H9 (cell line): Measurements from ENCODE around the gene EFTUD2. TPM values are rescaled to one million over a fixed set of nuclear protein-coding genes. Genes with fewer than 3 reads are reported as not detected.

Experiments used
- DNase-seq: peaks from one replicate; pipeline ENCODE4 v3.0.0-alpha.2; 2017
- H2AFZ ChIP-seq: one replicate; pipeline ENCODE4 v1.6.1; 2013; ENCODE audit warnings: mild to moderate bottlenecking, low read length, control low read depth, moderate library complexity
- H2AK5ac ChIP-seq: 2 replicates; pipeline ENCODE4 v1.6.1; 2013; ENCODE audit warnings: low read length, control low read depth, mixed read lengths; ENCODE audit not compliant: insufficient read length
- H2BK120ac ChIP-seq: one replicate; pipeline ENCODE4 v1.6.1; 2013; ENCODE audit warnings: low read depth, mild to moderate bottlenecking, low read length, control low read depth, inconsistent platforms; ENCODE audit not compliant: poor library complexity, severe bottlenecking
- H2BK12ac ChIP-seq: 2 replicates; pipeline ENCODE4 v1.6.1; 2013; ENCODE audit warnings: low read length, control low read depth, mixed read lengths, low read depth; ENCODE audit not compliant: insufficient read length
- H2BK15ac ChIP-seq: 2 replicates; pipeline ENCODE4 v1.6.1; 2013; ENCODE audit warnings: low read depth, low read length, control low read depth
- H2BK20ac ChIP-seq: one replicate; pipeline ENCODE4 v1.6.1; 2013; ENCODE audit warnings: low read depth, mild to moderate bottlenecking, low read length, control low read depth, inconsistent platforms; ENCODE audit not compliant: poor library complexity, severe bottlenecking
- H2BK5ac ChIP-seq: 2 replicates; pipeline ENCODE4 v1.6.1; 2013; ENCODE audit warnings: low read length, control low read depth, mixed read lengths; ENCODE audit not compliant: insufficient read length
- H3K14ac ChIP-seq: 2 replicates; pipeline ENCODE4 v1.6.1; 2013; ENCODE audit warnings: low read length, control low read depth; ENCODE audit not compliant: insufficient read depth
- H3K18ac ChIP-seq: 2 replicates; pipeline ENCODE4 v1.6.1; 2013; ENCODE audit warnings: low read depth, mild to moderate bottlenecking, mixed read lengths, low read length, control low read depth; ENCODE audit not compliant: insufficient read length
- H3K23ac ChIP-seq: 2 replicates; pipeline ENCODE4 v1.6.1; 2013; ENCODE audit warnings: low read length, control low read depth, mixed read lengths, low read depth; ENCODE audit not compliant: insufficient read length
- H3K23me2 ChIP-seq: 2 replicates; pipeline ENCODE4 v1.6.1; 2013; ENCODE audit warnings: low read depth, mild to moderate bottlenecking, mixed read lengths, low read length, control low read depth; ENCODE audit not compliant: insufficient read length, poor library complexity, severe bottlenecking
- H3K27ac ChIP-seq: 2 replicates; pipeline ENCODE4 v1.5.1; 2013; ENCODE audit warnings: low read length, control low read depth, mixed read lengths, low read depth; ENCODE audit not compliant: insufficient read length
- H3K27me3 ChIP-seq: 2 replicates; pipeline ENCODE4 v1.6.1; 2013; ENCODE audit warnings: low read length, control low read depth, inconsistent platforms; ENCODE audit not compliant: insufficient read depth
- H3K4ac ChIP-seq: 2 replicates; pipeline ENCODE4 v1.6.1; 2013; ENCODE audit warnings: low read depth, mild to moderate bottlenecking, control low read depth, inconsistent platforms, low read length, moderate library complexity
- H3K4me1 ChIP-seq: 2 replicates; pipeline ENCODE4 v1.6.1; 2013; ENCODE audit warnings: low read length, control low read depth, inconsistent platforms; ENCODE audit not compliant: insufficient read depth
- H3K4me2 ChIP-seq: 2 replicates; pipeline ENCODE4 v1.6.1; 2013; ENCODE audit warnings: low read length, control low read depth, mixed read lengths; ENCODE audit not compliant: insufficient read length, insufficient read depth
- H3K56ac ChIP-seq: 2 replicates; pipeline ENCODE4 v1.6.1; 2013; ENCODE audit warnings: low read depth, mild to moderate bottlenecking, mixed read lengths, low read length, control low read depth; ENCODE audit not compliant: insufficient read length
- H3K79me1 ChIP-seq: 2 replicates; pipeline ENCODE4 v1.6.1; 2013; ENCODE audit warnings: low read depth, mild to moderate bottlenecking, moderate library complexity, low read length, control low read depth, inconsistent platforms; ENCODE audit not compliant: insufficient read depth, poor library complexity, severe bottlenecking
- H3K79me2 ChIP-seq: 2 replicates; pipeline ENCODE4 v1.6.1; 2013; ENCODE audit warnings: low read length, control low read depth, inconsistent platforms; ENCODE audit not compliant: insufficient read depth
- H3K9ac ChIP-seq: 2 replicates; pipeline ENCODE4 v1.6.1; 2013; ENCODE audit warnings: low read length, control low read depth, mixed read lengths; ENCODE audit not compliant: insufficient read length; ENCODE audit errors: extremely low read depth
- H3K9me3 ChIP-seq: one replicate; pipeline ENCODE4 v1.6.1; 2013; ENCODE audit warnings: low read depth, low read length, inconsistent platforms; ENCODE audit not compliant: control insufficient read depth
- H3T11ph ChIP-seq: one replicate; pipeline ENCODE4 v1.6.1; 2013; ENCODE audit warnings: mild to moderate bottlenecking, low read length, control low read depth, inconsistent platforms
- H4K20me1 ChIP-seq: one replicate; pipeline ENCODE4 v1.6.1; 2013; ENCODE audit not compliant: control insufficient read depth, insufficient read length, insufficient read depth
- H4K5ac ChIP-seq: 2 replicates; pipeline ENCODE4 v1.6.1; 2013; ENCODE audit warnings: low read depth, mild to moderate bottlenecking, mixed read lengths, low read length, control low read depth; ENCODE audit not compliant: insufficient read length
- H4K8ac ChIP-seq: replicated peaks from 2 replicates; pipeline ENCODE4 v1.6.1; 2013; ENCODE audit warnings: low read length, control low read depth, mixed read lengths, low read depth; ENCODE audit not compliant: insufficient read length
- H4K91ac ChIP-seq: 2 replicates; pipeline ENCODE4 v1.6.1; 2013; ENCODE audit warnings: low read depth, mild to moderate bottlenecking, moderate library complexity, mixed read lengths, low read length, control low read depth; ENCODE audit not compliant: insufficient read length
- H3K27ac Mint-ChIP-seq, 3 experiments: 2 replicates in 2 of 3; 3 replicates in 1 of 3; pipeline ENCODE4 v1.8.0; 2020 to 2021; ENCODE audit warnings: mixed read lengths in 3 of 3, mild to moderate bottlenecking in 1 of 3, moderate library complexity in 1 of 3
- H3K27me3 Mint-ChIP-seq: 2 replicates; pipeline ENCODE4 v1.8.0; 2021; ENCODE audit warnings: low read depth, mild to moderate bottlenecking, moderate library complexity, mixed read lengths
- H3K36me3 Mint-ChIP-seq, 3 experiments: 2 replicates in 2 of 3; 3 replicates in 1 of 3; pipeline ENCODE4 v1.8.0; 2020 to 2021; ENCODE audit warnings: low read depth in 3 of 3, mixed read lengths in 3 of 3; ENCODE audit not compliant: insufficient read depth in 1 of 3
- H3K4me1 Mint-ChIP-seq, 2 experiments: 2 replicates each; pipeline ENCODE4 v1.8.0; 2020; ENCODE audit warnings: mixed read lengths in 2 of 2
- H3K4me3 Mint-ChIP-seq, 2 experiments: 2 replicates in 1 of 2; 3 replicates in 1 of 2; pipeline ENCODE4 v1.8.0; 2020 to 2021; ENCODE audit warnings: mild to moderate bottlenecking in 2 of 2, mixed read lengths in 2 of 2, moderate library complexity in 1 of 2
- H3K9me3 Mint-ChIP-seq, 2 experiments: 2 replicates in 1 of 2; 3 replicates in 1 of 2; pipeline ENCODE4 v1.8.0; 2020; ENCODE audit warnings: mild to moderate bottlenecking in 2 of 2, mixed read lengths in 2 of 2, moderate library complexity in 1 of 2
- WGBS: extraction: QIAGEN DNeasy Blood & Tissue Kit; methylation state at CpG from one replicate; pipeline ENCODE4 v1.1.7; 2013; ENCODE audit warnings: missing lambda C conversion rate, low lambda C conversion rate, mixed read lengths; ENCODE audit not compliant: insufficient read length; ENCODE audit errors: extremely low coverage; 5-methylcytosine and 5-hydroxymethylcytosine counted together
- total RNA-seq: library from RNA; stranded (reverse); gene quantifications from 2 replicates; pipeline ENCODE4 v1.2.1, GENCODE V29; 2021
- TF ChIP-seq, protein P1 (sequence below): fragments of 200-600 bp; sonication (generic); conservative IDR thresholded peaks from 3 replicates; pipeline ENCODE4 v1.8.0; 2021; ENCODE audit warnings: antibody characterized with exemption, mild to moderate bottlenecking

EFTUD2 gene
- total RNA-seq, 1 experiment from 2014 or later = 150 TPM

DNA sequence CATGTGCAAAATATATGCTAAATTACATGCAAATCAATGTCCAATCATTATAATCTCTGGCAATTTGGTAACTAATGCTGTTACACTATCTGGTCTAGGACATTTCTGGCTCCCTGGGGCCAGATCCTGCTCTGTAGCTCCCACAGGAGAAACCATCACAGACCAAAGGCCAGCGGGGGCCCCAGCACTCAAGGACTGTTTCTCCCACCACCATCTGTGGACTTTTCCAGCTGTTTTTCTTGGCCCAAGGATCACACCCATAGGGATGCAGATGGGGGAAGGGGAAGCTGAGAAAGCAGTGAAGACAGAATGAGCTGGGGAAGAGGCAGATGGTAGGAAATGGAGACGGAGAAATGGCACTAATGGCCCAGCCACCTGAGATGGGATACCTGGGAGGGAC is 51.7 kb downstream of the EFTUD2 start, which contains the start of gene HIGD1B:
TSS of gene HIGD1B (plus strand) at position 298 of the 400 bp plus-strand sequence. CDS start 270 bp downstream, outside the sequence.
- Mint-ChIP-seq H3K27ac (peak within 1 kb of the TSS in 1 of 3 experiments; percentile 28; a peak in 2 of 7 replicates), H3K4me1 (peaks cover 28 to 33% of the 10 kb centered on the region in 2 experiments), H3K36me3 (peaks cover 16 to 31% (median 25%) of the 10 kb centered on the region in 3 experiments), H3K9me3 (no peaks in the 10 kb centered on the region), H3K27me3 (peaks cover 4% of the 10 kb centered on the region; the same call in 1 of the 2 replicates), H3K4me3 (no peak within 1 kb of the TSS)
- Histone ChIP-seq H3T11ph (no peak within 1 kb of the TSS), H3K4me2 (no peak within 1 kb of the TSS), H2BK120ac (no peak within 1 kb of the TSS), H3K27me3 (no peaks in the 10 kb centered on the region), H2AK5ac (no peak within 1 kb of the TSS), H3K23me2 (no peaks in the 10 kb centered on the region), H3K56ac (no peak within 1 kb of the TSS), H3K14ac (no peak within 1 kb of the TSS), H2BK12ac (no peak within 1 kb of the TSS), H2BK5ac (no peak within 1 kb of the TSS), H2BK20ac (no peak within 1 kb of the TSS), H2AFZ (no peak within 1 kb of the TSS), H3K9ac (no peak within 1 kb of the TSS), H3K4me1 (peaks cover 12% of the 10 kb centered on the region; the same call in 1 of the 2 replicates), H4K20me1 (no peaks in the 10 kb centered on the region), H4K91ac (no peak within 1 kb of the TSS), H2BK15ac (no peak within 1 kb of the TSS), H3K79me1 (no peaks in the 10 kb centered on the region), H3K79me2 (no peaks in the 10 kb centered on the region), H3K9me3 (no peaks in the 10 kb centered on the region), H4K8ac (no peak within 1 kb of the TSS), H3K4ac (no peak within 1 kb of the TSS), H3K23ac (no peak within 1 kb of the TSS), H3K27ac (no peak within 1 kb of the TSS), H3K18ac (no peak within 1 kb of the TSS), H4K5ac (no peak within 1 kb of the TSS)
- WGBS = no CpG with 5 or more reads among the region's 2 CpGs
- no peak for DNase-seq
- TF ChIP-seq, protein P1, sequence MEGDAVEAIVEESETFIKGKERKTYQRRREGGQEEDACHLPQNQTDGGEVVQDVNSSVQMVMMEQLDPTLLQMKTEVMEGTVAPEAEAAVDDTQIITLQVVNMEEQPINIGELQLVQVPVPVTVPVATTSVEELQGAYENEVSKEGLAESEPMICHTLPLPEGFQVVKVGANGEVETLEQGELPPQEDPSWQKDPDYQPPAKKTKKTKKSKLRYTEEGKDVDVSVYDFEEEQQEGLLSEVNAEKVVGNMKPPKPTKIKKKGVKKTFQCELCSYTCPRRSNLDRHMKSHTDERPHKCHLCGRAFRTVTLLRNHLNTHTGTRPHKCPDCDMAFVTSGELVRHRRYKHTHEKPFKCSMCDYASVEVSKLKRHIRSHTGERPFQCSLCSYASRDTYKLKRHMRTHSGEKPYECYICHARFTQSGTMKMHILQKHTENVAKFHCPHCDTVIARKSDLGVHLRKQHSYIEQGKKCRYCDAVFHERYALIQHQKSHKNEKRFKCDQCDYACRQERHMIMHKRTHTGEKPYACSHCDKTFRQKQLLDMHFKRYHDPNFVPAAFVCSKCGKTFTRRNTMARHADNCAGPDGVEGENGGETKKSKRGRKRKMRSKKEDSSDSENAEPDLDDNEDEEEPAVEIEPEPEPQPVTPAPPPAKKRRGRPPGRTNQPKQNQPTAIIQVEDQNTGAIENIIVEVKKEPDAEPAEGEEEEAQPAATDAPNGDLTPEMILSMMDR = no peak
